Neural progenitor cell (in vitro differentiated cells): Measurements from ENCODE around the gene DNAAF5.

ENCODE experiments used
- EZH2phosphoT487 ChIP-seq: fragments of 200-600 bp; sonication (generic); IDR thresholded peaks from 2 replicates; pipeline ENCODE4 v1.6.1; 2017; ENCODE audit warnings: antibody characterized with exemption
- TF ChIP-seq, protein P1 (sequence below): fragments of 200-600 bp; sonication (generic); IDR thresholded peaks from 2 replicates; pipeline ENCODE4 v1.5.1; 2017; ENCODE audit warnings: antibody characterized with exemption, mild to moderate bottlenecking

DNA sequence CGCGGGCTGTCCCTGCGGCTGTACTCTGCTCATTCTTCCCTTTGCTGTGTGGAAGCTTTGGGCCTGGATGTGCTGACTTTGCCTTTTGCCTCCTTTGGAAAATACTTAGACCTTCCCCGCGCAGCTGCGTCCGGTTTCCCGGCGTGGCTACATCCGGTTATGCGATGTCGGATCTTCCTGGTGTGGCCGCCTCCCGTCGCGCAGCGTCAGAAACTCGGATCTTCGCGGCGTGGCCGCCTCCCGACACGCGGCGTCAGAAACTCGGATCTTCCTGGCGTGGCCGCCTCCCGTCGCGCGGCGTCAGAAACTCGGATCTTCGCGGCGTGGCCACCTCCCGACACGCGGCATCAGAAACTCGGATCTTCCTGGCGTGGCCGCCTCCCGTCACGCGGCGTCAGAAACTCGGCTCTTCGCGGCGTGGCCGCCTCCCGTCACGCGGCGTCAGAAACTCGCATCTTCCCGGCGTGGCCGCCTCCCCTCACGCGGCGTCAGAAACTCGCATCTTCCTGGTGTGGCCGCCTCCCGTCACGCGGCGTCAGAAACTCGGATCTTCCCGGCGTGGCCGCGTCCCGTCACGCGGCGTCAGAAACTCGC lies 55.5 kb downstream of the DNAAF5 start:
- TF ChIP-seq, protein P1, sequence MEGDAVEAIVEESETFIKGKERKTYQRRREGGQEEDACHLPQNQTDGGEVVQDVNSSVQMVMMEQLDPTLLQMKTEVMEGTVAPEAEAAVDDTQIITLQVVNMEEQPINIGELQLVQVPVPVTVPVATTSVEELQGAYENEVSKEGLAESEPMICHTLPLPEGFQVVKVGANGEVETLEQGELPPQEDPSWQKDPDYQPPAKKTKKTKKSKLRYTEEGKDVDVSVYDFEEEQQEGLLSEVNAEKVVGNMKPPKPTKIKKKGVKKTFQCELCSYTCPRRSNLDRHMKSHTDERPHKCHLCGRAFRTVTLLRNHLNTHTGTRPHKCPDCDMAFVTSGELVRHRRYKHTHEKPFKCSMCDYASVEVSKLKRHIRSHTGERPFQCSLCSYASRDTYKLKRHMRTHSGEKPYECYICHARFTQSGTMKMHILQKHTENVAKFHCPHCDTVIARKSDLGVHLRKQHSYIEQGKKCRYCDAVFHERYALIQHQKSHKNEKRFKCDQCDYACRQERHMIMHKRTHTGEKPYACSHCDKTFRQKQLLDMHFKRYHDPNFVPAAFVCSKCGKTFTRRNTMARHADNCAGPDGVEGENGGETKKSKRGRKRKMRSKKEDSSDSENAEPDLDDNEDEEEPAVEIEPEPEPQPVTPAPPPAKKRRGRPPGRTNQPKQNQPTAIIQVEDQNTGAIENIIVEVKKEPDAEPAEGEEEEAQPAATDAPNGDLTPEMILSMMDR, result no peak
- no peak for TF ChIP-seq EZH2phosphoT487
